Smooth muscle cell of the umbilical artery (primary cell): ENCODE results near the gene PTPN13. TPM values are rescaled to one million over a fixed set of nuclear protein-coding genes. Genes with fewer than 3 reads are reported as not detected.

Source experiments
- total RNA-seq: library from RNA; depleted of rRNA; stranded (reverse); fragments of >200 nt; gene quantifications from 2 replicates; pipeline ENCODE4 v1.2.3, GENCODE V29; 2014

Gene PTPN13
- 46.9 TPM in 2 replicates for total RNA-seq

GRCh38 chr4:86593688-86594558 lies at the start of gene PTPN13:
PTPN13 (plus strand) TSS chr4:86594315; CDS start chr4:86635257, 40,942 bp downstream.

GRCh38 chr4:86848732-86849619 lies 254.9 kb downstream of the PTPN13 start, which contains the start of gene SLC10A6:
SLC10A6 (minus strand) TSS chr4:86849384; CDS start chr4:86849115, 269 bp downstream.

Other genes with a start within 250 kb of the PTPN13 start
- gene MAPK10, start 234.3 kb upstream of the PTPN13 start, total RNA-seq: 3.6 and 4.2 TPM in 2 replicates